Kidney (tissue), 14 donors: ENCODE results near the gene APP. TPM values are rescaled to one million over a fixed set of nuclear protein-coding genes. Genes with fewer than 3 reads are reported as not detected.

Experiments used
- DNase-seq, 5 donors: peaks; one replicate each; pipeline ENCODE4 v3.0.0-alpha.2; 2013 to 2020
- FAIRE-seq: peaks from 2 replicates; lab custom pipeline; 2012; peaks lifted over from hg19 to GRCh38; lab: Jason Lieb, UNC
- H3K27ac ChIP-seq, 2 donors: one replicate each; pipeline ENCODE4 v1.7.0; 2013; ENCODE audit warnings: low read depth in 2 of 2, low read length in 2 of 2, inconsistent platforms in 1 of 2
- H3K27me3 ChIP-seq: one replicate; pipeline ENCODE4 v1.7.1; 2013; ENCODE audit warnings: low read length, inconsistent platforms; ENCODE audit not compliant: control insufficient read depth, insufficient read depth
- H3K36me3 ChIP-seq, 3 donors: one replicate each; pipeline versions ENCODE4 v1.7.0 to v1.7.1; 2013; ENCODE audit warnings: low read length in 3 of 3, control low read depth in 1 of 3, inconsistent platforms in 1 of 3; ENCODE audit not compliant: insufficient read depth in 3 of 3, control insufficient read depth in 2 of 3
- H3K4me1 ChIP-seq, 3 donors: one replicate each; pipeline versions ENCODE4 v1.7.0 to v1.7.1; 2013; ENCODE audit warnings: low read length in 3 of 3, inconsistent platforms in 1 of 3, low read depth in 1 of 3; ENCODE audit not compliant: control insufficient read depth in 2 of 3, insufficient read depth in 2 of 3
- H3K4me3 ChIP-seq, 3 donors: one replicate each; pipeline versions ENCODE4 v1.7.0 to v1.8.1; 2013; ENCODE audit warnings: low read length in 3 of 3, control low read depth in 1 of 3, inconsistent platforms in 1 of 3
- H3K9ac ChIP-seq, 3 donors: one replicate each; pipeline versions ENCODE4 v1.7.0 to v1.7.1; 2013; ENCODE audit warnings: low read length in 3 of 3, control low read depth in 1 of 3, inconsistent platforms in 1 of 3
- H3K9me3 ChIP-seq, 3 donors: one replicate each; pipeline versions ENCODE4 v1.7.0 to v1.7.1; 2013; ENCODE audit warnings: low read length in 3 of 3, control low read depth in 1 of 3, inconsistent platforms in 1 of 3; ENCODE audit not compliant: control insufficient read depth in 2 of 3, insufficient read depth in 1 of 3
- CTCF ChIP-seq: IDR thresholded peaks from 3 replicates; pipeline ENCODE4 v1.5.1; 2012; ENCODE audit warnings: mild to moderate bottlenecking, moderate library complexity, borderline replicate concordance; ENCODE audit not compliant: insufficient read depth; ENCODE audit errors: extremely low read depth
- intact Hi-C: fragments of 100-400 bp; cut with DNase I; formaldehyde crosslinking; loops from one replicate; pipeline ENCODE4 v1.11.1; 2022
- polyA plus RNA-seq: library from polyadenylated mRNA; stranded (reverse); fragments of 350-450 nt; fragmentation: Illumina TruSeq; extraction: RNeasy Lipid Tissue Mini Kit (QIAGEN cat#74804); gene quantifications from one replicate; pipeline ENCODE4 v1.2.3, GENCODE V29; 2014; ENCODE audit warnings: low read depth, low replicate concordance; ENCODE audit not compliant: insufficient read depth
- total RNA-seq: library from RNA; stranded (reverse); fragmentation: NEBNext Ultra II Directional; extraction: Animal tissue kit (Norgen Biotek cat#: 25700); gene quantifications from one replicate; pipeline ENCODE4 v1.2.1, GENCODE V29; 2021
- donor health status: control.
- donor health status: control.
- donor health status: control.
- donor health status: control.
- donor health status: control.
- donor health status: DM: yes; HTN: yes; CAD: no.
- donor health status: Normal renal cell carcinoma (clear cell type).

APP gene
- total and polyA plus RNA-seq, 2 donors from 2014 or later, result 472 to 1,303 TPM

GRCh38 chr21:25985990-25986389 lies 184.6 kb downstream of the APP start:
- no peak for DNase-seq
- H3K27ac ChIP-seq, result no peak overlapping the region
- no peaks in the 10 kb centered on the region for H3K27me3 ChIP-seq
- no peak overlapping the region for H3K9ac ChIP-seq
- H3K36me3 ChIP-seq, result peaks cover 2 to 5% (median 2%) of the 10 kb centered on the region in 3 donors
- intact Hi-C loops, result no loop called here
- peaks cover 0 to 5% (median 5%) of the 10 kb centered on the region in 3 donors for H3K4me1 ChIP-seq
- H3K9me3 ChIP-seq, result no peaks in the 10 kb centered on the region
- H3K4me3 ChIP-seq, result no peak overlapping the region
- no peak for FAIRE-seq
- TF ChIP-seq CTCF, result no peak

GRCh38 chr21:25984538-25984937 lies 186.0 kb downstream of the APP start:
- Histone ChIP-seq H3K4me3 (no peak overlapping the region), H3K4me1 (peaks cover 0 to 5% (median 5%) of the 10 kb centered on the region in 3 donors), H3K36me3 (peaks cover 2 to 6% (median 5%) of the 10 kb centered on the region in 3 donors), H3K9me3 (no peaks in the 10 kb centered on the region), H3K27ac (no peak overlapping the region), H3K27me3 (no peaks in the 10 kb centered on the region), H3K9ac (no peak overlapping the region)
- DNase-seq, result no peak
- intact Hi-C loops, result no loop called here
- no peak for TF ChIP-seq CTCF
- FAIRE-seq, result no peak

GRCh38 chr21:25983745-25984144 lies 186.8 kb downstream of the APP start:
- Histone ChIP-seq H3K9ac (no peak overlapping the region), H3K9me3 (no peaks in the 10 kb centered on the region), H3K27me3 (no peaks in the 10 kb centered on the region), H3K4me3 (no peak overlapping the region), H3K4me1 (peaks cover 0 to 5% (median 5%) of the 10 kb centered on the region in 3 donors), H3K36me3 (peaks cover 1 to 5% (median 2%) of the 10 kb centered on the region in 3 donors), H3K27ac (peak overlapping the region in 1 of 2 donors; percentile 24)
- intact Hi-C loops, result no loop called here
- TF ChIP-seq CTCF, result no peak
- no peak for FAIRE-seq
- DNase-seq, result peak in 1 of 5 donors; percentile 36

GRCh38 chr21:25980710-25981109 lies 189.9 kb downstream of the APP start:
- Histone ChIP-seq H3K27ac (no peak overlapping the region), H3K9ac (no peak overlapping the region), H3K4me1 (peaks cover 0 to 7% (median 0%) of the 10 kb centered on the region in 3 donors), H3K36me3 (peaks cover 2 to 6% (median 3%) of the 10 kb centered on the region in 3 donors), H3K9me3 (no peaks in the 10 kb centered on the region), H3K4me3 (no peak overlapping the region), H3K27me3 (no peaks in the 10 kb centered on the region)
- FAIRE-seq (no peak), DNase-seq (no peak)
- no peak for TF ChIP-seq CTCF
- intact Hi-C loops, result no loop called here
